ENCODE results near the gene TRIM37.

Gene TRIM37

GRCh38 chr17:59154721-59155438 lies 48.2 kb upstream of the TRIM37 start, which contains the start of gene SKA2 (continued):
- 0 out of 2 replicates have a peak, but pooled peaks have one; percentile 77 for TF ChIP-seq SP7 (tag by site-specific recombination; IDR thresholded peaks at IDR 0.05)
- 0 out of 2 replicates have a peak, but pooled peaks have one; percentile 53 for TF ChIP-seq ZSCAN5A (tag by site-specific recombination; IDR thresholded peaks at IDR 0.05)
- TF ChIP-seq GLI4 (tag by site-specific recombination; IDR thresholded peaks at IDR 0.05): no peak
- TF ChIP-seq ZNF501 (tag by site-specific recombination; IDR thresholded peaks at IDR 0.05): peak; percentile 65; the same call in 1 of the 2 replicates
- TF ChIP-seq ZNF311 (tag by site-specific recombination; IDR thresholded peaks at IDR 0.05; ENCODE audit: borderline replicate concordance): no peak
- peak; percentile 75 for TF ChIP-seq ZBTB11 (tag by site-specific recombination; conservative IDR thresholded peaks at IDR 0.05; ENCODE audit: low read depth)
- TF ChIP-seq ZNF10 (tag by site-specific recombination; IDR thresholded peaks at IDR 0.05): peak; percentile 50; the same call in 1 of the 2 replicates
- no peak for TF ChIP-seq ZNF777 (tag by site-specific recombination; IDR thresholded peaks at IDR 0.05; ENCODE audit: borderline replicate concordance)
- no peak for TF ChIP-seq ZNF449 (tag by site-specific recombination; IDR thresholded peaks at IDR 0.05)
- no peak for TF ChIP-seq ZNF626 (tag by site-specific recombination; IDR thresholded peaks at IDR 0.05)
- no peak for TF ChIP-seq ZNF701 (tag by site-specific recombination; IDR thresholded peaks at IDR 0.05)
- TF ChIP-seq GLI2 (tag by site-specific recombination; IDR thresholded peaks at IDR 0.05; ENCODE audit: borderline replicate concordance, low read depth): no peak
- TF ChIP-seq ZNF488 (tag by site-specific recombination; IDR thresholded peaks at IDR 0.05): no peak
- TF ChIP-seq ZNF707 (tag by site-specific recombination; IDR thresholded peaks at IDR 0.05): no peak
- no peak for TF ChIP-seq ZNF148 (tag by site-specific recombination; IDR thresholded peaks at IDR 0.05; ENCODE audit: borderline replicate concordance)
- no peak for TF ChIP-seq ZNF26 (tag by site-specific recombination; IDR thresholded peaks at IDR 0.05)
- TF ChIP-seq PRDM10 (tag by site-specific recombination; IDR thresholded peaks at IDR 0.05): peak; percentile 55
- peak; percentile 91 for TF ChIP-seq INSM2 (tag by site-specific recombination; IDR thresholded peaks at IDR 0.05)
- no peak for TF ChIP-seq ZNF16 (tag by site-specific recombination; IDR thresholded peaks at IDR 0.05; ENCODE audit: low read depth)
- TF ChIP-seq ZBTB7A (tag by site-specific recombination; IDR thresholded peaks at IDR 0.05; ENCODE audit: low read depth): no peak
- TF ChIP-seq SCRT1 (tag by site-specific recombination; IDR thresholded peaks at IDR 0.05; ENCODE audit: borderline replicate concordance): no peak
